ENCODE data around the gene TUBB6.

TUBB6 gene

GRCh38 chr18:12373771-12374116 is 65.7 kb downstream of the TUBB6 start:
- DNase-seq (ENCODE audit: extremely low spot score, insufficient read length, low read depth), result no peak
- no peak for FAIRE-seq

GRCh38 chr18:12374401-12374800 is 66.4 kb downstream of the TUBB6 start:
- DNase-seq (ENCODE audit: extremely low spot score, insufficient read length, low read depth), result no peak
- FAIRE-seq, result no peak
